ENCODE measurements around the gene NOX3.
"Not testable (repeated sequence)": the region's sequence is repeated elsewhere in the genome, so short reads cannot be mapped to it uniquely, and the experiment has no call there.

GRCh38 chr6:155451530-155451929, 4.1 kb downstream of the NOX3 start:
- not testable (repeated sequence) for TF ChIP-seq CTCF (IDR thresholded peaks at IDR 0.05; ENCODE audit: insufficient read depth, low read length); REST (IDR thresholded peaks at IDR 0.05; ENCODE audit: insufficient replicate concordance, low read depth); GABPA (IDR thresholded peaks at IDR 0.05; ENCODE audit: low read depth); POLR2AphosphoS5 (IDR thresholded peaks at IDR 0.05; ENCODE audit: low read depth)
